ENCODE results near the gene JPH2.

JPH2 gene

DNA sequence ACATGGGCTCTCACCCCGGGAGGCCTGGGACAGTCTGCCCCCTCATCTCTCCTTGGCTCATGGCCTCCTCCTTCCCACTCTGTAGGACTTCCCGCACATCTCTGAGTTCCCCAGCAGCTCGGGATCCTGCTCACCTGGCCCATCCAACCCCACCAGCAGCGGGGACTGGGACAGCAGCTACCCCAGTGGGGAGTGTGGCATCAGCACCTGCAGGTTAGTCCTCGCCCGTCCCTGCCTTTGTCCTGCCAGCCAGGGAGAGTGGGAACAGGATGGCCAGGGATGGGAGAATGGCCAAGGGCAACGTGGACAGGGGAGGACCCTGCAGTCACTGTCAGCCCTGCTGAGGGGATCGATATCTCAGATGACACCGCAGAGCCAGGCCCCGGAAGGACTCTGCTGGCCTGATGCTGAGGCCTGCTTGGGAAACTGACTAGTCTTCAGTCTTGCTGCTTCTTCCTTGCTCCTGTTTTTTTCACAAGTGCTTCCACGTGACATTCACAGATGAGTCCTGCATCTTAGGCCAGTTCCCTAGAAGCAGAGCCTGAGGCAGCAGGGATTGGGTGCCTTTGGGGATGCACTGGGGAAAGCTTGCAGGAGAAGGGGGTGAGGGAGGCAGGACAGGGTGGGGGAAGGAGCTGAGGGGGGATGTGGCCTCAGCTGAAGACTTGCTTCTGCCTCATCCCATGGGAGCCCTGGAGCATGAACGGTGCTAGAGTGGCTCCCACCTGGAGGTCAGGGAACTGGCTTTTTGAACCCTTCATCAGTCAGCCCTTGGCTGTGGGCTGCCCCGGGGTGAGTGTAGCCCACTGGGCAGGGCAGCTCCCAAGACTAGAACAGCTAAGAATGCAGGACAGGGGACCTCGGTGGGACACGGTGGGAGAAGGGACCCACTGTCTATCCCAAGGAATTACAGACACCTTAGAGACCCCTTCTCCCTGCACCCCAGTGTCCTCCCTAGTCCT is 120.1 kb downstream of the JPH2 start:
- TF ChIP-seq, protein P1, sequence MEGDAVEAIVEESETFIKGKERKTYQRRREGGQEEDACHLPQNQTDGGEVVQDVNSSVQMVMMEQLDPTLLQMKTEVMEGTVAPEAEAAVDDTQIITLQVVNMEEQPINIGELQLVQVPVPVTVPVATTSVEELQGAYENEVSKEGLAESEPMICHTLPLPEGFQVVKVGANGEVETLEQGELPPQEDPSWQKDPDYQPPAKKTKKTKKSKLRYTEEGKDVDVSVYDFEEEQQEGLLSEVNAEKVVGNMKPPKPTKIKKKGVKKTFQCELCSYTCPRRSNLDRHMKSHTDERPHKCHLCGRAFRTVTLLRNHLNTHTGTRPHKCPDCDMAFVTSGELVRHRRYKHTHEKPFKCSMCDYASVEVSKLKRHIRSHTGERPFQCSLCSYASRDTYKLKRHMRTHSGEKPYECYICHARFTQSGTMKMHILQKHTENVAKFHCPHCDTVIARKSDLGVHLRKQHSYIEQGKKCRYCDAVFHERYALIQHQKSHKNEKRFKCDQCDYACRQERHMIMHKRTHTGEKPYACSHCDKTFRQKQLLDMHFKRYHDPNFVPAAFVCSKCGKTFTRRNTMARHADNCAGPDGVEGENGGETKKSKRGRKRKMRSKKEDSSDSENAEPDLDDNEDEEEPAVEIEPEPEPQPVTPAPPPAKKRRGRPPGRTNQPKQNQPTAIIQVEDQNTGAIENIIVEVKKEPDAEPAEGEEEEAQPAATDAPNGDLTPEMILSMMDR (IDR thresholded peaks at IDR 0.05; ENCODE audit: insufficient read depth, low read depth, low read length, missing control alignments): no peak
- no peak for DNase-seq (ENCODE audit: low read depth)
- H3K4me3 ChIP-seq (ENCODE audit: low read length): no peak overlapping the region

DNA sequence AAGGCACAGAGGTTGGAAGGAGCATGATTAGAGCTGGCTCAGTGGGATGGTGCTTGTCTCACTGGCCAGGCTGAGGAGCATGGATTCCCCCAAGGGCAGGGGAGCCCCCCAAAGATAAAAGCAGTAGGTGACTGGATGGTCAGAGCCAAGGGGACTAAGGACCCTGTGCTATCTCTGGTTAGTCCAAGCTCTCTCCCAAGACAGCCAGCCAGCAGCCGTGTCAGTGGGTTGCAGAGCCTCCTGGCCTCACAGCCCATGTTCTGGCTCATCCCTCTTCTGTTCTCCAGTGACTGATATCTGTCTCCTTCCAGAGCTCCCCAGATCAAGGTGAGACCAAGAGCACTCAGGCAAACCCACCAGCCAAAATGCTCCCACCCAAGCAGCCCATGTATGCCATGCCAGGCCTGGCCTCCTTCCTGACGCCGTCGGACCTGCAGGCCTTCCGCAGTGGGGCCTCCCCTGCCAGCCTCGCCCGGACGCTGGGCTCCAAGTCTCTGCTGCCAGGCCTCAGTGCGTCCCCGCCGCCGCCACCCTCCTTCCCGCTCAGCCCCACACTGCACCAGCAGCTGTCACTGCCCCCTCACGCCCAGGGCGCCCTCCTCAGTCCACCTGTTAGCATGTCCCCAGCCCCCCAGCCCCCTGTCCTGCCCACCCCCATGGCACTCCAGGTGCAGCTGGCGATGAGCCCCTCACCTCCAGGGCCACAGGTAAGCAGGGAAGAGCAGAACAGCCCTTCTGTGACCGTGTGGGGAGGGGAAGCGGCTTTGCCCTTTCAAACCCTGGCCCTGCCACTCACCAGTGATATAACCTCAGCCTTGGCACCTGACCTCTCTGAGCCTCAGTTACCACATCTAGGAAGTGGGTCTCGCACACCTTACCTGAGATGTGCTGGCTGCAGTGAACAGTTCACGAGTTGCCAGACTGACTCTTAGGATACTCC is 121.3 kb downstream of the JPH2 start:
- TF ChIP-seq, protein P1 (IDR thresholded peaks at IDR 0.05; ENCODE audit: insufficient read depth, low read depth, low read length, missing control alignments): no peak
- DNase-seq (ENCODE audit: low read depth): no peak
- H3K4me3 ChIP-seq (ENCODE audit: low read length): no peak overlapping the region

DNA sequence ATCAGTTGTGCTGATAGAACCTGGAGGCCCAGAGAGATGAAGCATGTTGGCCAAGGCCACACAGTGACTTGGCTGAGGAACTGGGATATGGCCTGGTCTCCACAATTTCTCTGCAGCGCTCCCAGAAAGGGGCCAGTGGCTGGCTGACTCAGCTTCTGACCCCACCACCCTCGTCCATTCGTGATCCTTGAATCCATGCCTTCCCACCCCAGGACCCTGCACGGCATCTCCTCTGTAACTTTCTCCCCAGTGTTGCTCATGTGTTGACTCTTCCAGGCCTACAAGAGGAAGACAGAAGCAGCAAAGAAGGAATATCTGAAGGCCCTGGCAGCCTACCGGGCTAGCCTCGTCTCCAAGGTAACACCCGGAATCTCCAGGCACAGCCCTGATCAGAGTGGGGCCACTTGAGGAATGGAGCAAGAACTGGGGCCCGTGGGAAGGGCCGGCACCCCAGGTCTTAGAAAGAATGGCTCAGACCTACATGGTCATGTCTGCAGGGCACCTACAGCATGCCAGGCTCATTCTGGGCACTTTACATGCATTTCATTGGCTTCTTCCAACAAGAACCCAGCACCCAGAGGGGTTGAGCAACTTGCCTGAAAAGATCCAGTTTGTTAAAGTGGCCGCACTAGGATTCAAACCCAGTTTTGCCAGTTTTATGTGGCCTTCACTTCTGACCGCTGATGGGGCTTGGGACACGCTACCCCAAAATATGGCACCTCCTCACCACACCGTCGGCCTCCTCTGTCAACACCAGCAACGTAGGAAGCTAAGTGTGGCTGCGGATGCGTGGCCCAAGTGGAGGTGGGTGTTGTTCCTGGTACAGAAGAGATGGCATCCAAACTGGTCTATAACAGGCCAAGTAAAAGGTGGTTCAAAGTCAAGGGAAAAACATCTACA is 122.2 kb downstream of the JPH2 start:
- TF ChIP-seq, protein P1 (IDR thresholded peaks at IDR 0.05; ENCODE audit: insufficient read depth, low read depth, low read length, missing control alignments): no peak
- no peak for DNase-seq (ENCODE audit: low read depth)
- no peak overlapping the region for H3K4me3 ChIP-seq (ENCODE audit: low read length)
